OCI-M1 (cell line): ENCODE data around the gene TGFBR1.
"Not testable (repeated sequence)": the region's sequence is repeated elsewhere in the genome, so short reads cannot be mapped to it uniquely, and the experiment has no call there.

Source experiments
- DNase-seq: peaks from one replicate; lab custom pipeline; 2025; lab: John Stamatoyannopoulos, UW

Gene TGFBR1

DNA sequence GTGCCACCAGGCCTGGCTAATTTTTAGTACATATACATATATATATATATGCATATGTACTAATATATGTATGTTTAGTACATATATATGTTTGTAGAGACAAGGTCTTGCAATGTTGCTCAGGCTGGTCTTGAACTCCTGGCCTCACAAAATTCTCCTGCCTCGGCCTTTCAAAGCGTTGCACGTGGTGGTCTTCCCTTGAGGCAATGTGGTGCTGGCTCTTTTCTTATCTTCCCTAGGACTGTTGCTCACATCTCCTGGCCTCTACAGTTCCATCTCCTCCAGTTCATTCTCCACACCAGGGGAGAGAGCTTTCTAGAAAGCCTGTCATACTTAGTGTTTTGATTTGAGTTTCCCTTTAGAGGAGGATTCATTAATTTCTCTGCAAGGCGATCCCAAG is 28.9 kb upstream of the TGFBR1 start:
- peak; percentile 55 for DNase-seq

DNA sequence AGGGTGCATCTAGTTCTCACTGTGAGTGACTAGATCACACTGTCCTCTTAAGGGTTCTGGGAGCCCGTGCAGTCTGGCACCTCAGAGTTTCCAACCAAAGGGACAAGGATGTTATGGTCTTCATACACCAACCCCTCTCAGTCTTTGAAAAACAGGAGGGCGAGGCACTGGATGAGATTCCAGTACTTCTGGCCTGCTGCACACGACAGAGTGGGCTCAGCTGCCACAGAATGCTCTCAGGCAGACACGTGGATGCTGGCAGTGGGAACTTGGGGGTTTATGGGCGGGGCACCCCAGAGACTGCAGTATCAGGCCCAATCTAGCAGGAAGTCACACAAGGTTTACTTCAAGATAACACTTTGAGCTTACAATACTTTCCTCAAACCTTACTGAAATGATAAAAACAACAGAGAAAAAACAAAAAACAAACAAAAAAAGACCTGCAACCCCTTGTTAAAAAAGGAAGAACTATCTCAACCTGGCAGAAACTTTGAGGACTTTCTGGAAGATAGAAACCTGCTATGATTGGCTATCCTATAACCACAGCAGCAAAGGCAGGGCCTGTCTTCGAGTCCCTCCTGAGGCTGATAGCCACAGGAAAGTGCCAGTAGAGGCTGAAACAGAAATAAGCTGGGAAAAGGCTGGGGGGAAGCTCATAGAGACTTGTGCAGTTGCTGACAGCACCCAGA is 28.3 kb upstream of the TGFBR1 start:
- peak; percentile 87 for DNase-seq

DNA sequence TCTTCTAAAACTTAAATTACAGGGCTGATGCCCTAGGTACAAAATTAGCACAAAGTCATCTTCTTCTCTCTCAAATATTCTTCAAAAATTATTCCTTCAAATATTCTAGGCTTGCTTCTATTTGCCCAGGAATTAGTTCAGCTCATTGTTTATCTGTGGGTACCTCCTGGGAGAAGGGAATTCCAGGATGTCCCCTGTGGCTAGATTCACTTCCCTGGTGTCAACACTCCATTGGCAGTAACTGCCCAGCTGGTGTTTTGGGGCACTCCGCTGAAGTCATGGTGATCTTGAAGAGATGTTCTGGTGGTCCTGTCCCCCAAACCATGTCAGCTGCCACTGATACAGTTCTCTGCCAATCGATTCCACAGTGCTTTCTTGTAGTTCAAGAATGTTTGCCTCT is 26.2 kb upstream of the TGFBR1 start:
- DNase-seq = no peak

DNA sequence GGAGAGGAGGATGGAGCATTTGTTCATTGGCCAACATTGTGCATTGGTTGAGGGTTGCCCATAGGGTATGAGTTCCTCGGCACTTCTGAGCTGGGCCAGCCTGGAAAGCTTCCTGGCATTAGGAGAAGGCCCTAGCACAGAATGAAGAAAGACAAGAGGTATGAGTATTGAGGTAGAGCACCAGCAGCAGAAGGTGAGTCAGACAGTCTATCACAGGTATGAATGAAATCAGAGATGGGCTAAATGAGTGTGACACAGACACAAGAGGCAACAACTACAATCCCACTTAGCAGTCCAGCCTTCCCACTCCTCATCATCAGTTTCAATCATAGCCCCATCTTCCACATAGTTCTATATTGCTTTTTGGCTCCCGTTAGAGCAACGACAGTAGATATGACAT is 25.4 kb upstream of the TGFBR1 start:
- DNase-seq = no peak

DNA sequence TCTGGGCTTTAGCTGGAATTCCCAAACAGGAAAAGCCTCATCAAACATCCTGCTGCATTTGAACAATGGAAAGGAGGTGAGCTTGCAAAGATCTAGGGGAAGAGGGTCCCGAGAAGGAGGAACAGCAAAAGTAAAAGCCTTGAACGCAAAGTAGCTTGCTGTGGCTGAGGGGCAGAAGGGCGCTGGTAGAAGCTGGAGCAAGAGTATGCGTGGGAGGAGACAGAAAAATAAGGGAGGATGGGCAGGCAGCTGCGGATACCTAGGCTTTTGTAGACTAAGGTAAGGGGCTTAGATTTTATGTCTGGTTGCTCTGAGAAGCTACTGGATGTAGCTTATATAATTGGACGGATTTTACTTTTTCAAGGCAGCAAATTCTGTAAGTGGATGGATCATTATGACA is 21.9 kb upstream of the TGFBR1 start:
- no peak for DNase-seq

DNA sequence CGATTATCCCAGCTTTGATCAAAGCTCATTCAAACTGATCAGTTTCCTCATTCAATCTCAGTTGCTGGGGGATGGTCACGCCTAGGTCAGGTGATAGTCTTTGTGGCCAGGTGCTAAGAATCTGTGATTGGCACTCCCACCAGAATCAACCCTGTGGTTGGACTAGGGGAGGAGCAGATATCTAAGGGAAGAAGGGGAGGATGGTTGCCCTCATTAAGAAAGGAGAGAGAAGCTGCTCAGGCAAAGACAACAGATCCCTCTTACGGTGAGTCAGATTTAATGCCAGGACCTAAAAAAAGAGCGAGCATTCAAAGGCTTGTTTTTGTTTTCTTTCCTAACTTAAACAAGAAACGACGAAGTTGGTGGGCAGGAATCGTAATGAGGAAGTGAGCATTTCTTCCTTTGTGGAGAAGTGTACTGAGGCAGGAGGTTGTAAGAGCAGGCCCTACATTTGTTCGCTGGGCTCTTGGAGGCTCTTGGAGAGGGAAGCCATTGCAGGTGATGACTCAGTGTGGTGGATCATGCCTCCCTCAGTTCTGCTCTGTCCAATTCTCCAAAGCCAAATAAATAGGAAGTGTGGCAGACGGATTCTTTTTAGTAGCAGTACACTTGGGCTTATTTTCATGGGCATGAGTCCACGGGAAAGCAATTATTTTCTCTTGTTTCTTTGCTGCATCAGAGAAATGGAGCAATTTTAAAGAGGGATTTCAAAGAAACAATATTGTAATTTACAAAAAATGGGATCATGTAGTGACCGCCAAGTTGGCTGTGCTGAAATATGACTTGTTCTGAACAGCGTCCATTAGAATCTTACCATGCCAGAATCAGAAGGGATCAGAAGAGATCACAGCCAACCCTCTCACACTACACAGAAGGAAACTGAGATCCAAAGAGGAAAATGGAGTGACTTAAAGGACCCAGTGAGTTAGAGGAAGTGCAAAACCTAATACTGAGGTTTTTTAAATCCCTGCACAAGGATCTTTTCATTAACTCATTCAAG is 18.7 kb upstream of the TGFBR1 start:
- DNase-seq = no peak

DNA sequence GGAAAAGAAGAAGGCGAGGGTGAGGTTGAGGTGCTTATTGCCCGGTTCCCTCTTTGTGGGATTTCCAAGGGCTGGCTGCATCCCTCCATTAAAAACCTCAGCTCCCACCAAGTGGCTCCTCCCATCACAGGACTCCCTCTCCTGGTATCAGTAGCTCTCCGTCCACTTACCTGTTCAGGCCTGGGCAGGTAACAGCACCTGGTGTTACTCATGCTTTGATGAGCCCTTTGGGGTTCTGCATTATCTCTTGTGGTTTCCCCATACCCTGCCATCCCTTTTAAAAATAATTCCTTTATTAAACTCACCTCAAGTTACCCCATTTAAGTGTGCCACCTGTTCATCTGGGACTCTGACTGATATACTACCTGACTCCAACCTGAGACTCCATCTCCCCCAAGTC is 17.5 kb upstream of the TGFBR1 start:
- no peak for DNase-seq

DNA sequence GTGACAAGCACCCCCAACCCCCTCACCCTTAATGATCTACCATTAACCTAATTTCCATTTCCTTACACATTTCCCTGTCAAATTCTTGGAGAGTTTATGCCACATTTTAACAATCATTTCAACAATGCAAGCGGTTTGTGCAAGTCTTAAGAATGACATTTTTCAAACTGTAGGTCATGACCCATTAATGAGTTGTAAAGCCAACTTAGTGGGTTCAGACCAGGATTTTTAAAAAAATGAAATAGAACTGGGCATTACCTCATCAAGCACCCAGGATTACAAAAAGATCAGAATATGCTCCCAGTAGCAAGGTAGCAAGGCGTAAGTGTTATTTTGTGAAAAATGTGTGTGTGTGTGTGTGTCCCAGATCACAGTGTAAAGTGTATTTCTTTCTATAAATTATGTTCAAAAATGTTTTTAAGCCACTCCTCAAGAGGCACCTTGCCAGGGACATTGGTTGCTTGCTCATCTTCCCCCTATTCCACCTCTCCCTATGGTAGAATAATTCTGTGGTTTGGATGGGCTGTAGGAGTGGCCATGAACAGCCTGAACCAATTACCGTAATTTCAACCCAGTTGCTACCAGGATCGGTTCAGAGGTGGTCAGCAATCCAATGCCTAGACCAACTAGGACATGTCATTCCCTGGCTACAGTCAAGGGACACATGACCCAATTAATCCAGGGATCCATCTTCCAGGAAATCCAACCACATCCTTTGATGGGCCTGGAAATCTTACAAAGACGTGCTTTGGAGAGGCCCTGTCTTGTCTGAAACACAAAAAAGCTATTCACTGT is 14.4 kb upstream of the TGFBR1 start:
- no peak for DNase-seq

DNA sequence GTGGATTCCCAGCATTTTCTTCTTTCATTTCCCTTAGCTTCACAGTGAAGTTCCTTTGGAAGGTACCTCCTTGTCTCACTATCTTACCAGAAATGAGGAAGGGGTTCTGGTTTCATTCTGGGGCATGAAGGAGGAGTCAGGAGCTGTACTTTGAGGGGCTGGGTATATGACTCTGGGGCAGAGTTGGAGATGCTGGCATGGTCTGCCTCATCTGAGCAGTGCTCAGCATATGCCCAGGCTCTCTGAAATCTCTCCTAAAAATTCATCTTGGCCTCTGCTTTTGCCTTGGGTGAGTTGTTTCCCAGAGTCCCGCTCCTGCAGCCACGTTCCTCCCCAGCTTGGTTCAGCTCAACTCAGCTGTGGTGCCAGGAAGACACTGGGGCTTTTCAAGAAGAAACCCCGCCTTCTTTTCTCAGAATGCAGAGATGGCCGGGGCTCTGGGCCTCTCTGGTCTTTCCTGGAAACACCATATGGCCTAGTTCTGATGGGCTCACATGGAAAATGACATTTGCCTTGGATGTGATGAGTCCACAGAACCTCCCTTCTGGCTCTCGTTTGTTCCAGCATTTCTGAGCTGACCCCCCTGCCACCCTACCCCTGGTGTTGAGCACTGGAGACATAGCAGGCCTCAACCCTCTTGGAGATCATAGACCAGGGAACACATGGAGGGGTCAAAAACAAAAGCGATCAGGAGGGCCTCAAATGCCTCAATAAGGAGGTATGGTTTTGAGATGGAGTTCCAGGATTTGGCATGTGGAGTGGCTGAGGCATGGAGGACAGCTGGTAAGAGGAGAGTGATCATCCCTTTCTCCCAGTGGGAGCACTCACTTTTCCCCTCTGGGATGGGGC is 12.0 kb upstream of the TGFBR1 start:
- DNase-seq = peak; percentile 84

DNA sequence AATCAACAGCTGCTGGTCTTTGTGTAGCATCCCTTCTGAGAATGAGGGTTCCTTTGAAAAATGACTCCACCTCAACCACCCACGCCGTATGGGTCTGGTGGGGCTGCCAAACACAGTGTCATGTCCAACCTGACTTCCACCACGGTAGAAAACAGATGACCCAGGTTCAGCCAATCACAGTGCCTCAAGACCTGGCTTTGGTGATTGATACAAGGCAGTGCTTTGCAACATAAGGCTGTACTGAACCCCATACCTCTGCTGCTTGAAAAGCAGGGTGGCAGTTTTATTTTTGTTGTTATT is 11.5 kb upstream of the TGFBR1 start:
- DNase-seq = peak; percentile 52

DNA sequence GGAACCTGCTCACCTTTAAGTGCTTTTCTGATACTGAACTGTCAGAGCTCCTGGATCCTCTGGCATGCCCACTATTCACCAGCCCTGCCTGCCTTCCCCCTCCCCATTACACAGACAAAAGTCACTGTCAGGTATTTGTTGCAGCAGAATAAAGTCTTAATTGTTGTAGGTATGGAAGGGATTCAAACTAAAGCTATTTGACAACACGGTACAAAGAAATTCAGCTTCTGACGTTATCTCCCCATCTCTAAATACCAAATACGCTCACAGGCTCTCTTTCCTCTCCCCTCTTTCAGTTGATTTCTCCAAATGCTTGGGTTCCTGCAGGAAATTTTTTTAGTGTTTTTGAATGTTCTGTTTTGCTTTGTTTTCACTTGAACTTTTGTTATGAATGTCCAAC is 9.3 kb upstream of the TGFBR1 start:
- no peak for DNase-seq

DNA sequence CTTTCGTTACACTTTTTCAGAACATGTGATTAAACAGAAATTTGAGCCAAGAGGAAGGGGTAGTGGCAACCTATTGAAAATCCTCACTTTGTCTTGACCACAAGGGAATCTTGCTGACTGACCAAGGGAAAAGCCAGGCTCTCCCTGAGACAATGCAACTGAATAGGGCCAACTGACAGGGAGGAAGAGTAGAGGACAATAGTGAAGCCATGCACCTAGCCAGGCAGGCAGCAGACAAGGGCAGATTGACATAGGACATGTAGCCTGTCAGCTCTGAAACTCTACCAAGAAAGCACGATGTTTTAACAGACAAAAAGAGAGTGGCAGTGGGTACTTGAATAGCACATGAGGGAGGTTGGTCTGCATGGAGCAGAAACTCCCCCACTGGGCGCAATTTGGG is 8.5 kb upstream of the TGFBR1 start:
- no peak for DNase-seq

DNA sequence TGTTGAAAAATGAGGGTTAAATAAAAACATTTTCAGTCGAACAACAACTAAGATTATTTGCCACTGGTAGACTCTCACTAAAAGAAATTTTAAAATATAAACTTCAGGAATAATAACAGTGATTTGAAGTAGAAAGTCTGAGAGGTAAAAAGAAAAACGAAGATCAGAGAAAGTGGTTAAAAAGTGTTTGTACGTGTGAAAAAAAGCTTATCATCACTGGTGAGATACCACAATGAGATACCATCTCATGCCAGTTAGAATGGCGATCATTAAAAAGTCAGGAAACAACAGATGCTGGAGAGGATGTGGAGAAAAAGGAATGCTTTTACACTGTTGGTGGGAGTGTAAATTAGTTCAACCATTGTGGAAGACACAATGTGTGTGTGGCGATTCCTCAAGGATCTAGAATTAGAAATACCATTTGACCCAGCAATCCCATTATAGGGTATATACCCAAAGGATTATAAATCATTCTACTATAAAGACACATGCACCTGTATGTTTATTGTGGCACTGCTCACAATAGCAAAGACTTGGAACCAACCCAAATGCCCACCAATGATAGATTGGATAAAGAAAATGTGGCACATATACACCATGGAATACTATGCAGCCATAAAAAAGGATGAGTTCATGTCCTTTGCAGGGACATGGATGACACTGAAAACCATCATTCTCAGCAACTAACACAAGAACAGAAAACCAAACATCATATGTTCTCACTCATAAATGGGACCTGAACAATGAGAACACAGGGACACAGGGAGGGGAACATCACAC is 4.9 kb upstream of the TGFBR1 start:
- not testable (repeated sequence) for DNase-seq

DNA sequence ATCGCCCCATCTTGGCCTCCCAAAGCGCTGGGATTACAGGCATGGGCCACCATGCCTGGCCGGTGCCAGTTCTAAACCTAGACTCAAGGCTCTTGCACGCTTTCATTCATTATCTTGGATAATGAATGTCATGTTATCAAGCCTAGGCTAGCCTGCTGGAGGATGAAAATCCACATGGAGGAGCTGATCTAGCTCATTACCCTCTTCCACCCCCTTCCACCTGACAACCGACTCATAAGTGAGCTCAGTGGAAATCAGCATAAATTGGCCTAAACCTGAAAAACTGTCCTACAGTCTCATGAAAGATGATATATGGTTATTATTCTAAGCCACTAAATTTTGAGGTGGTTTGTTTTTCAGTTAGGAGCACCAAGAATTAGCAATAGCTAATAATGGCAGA is 3.6 kb upstream of the TGFBR1 start:
- DNase-seq = no peak

DNA sequence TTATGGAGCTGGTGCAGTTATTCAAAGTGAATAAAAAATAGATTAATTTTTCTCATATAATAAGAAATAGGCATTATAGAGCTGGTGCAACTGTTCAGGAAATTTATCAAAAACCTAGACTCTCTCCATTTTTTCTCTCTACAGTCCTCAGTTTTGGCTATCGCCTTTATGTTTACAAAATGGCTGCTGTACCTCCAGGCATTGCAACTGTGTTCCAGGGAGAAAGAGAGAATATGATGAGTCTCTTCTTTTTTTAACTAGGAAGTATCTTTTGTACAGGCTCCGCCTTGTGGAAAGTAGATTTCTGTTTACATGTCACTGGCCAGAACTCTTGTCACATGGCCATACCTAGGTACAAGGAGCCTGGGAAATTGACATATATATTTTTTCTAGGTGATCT is 3.1 kb upstream of the TGFBR1 start:
- no peak for DNase-seq

DNA sequence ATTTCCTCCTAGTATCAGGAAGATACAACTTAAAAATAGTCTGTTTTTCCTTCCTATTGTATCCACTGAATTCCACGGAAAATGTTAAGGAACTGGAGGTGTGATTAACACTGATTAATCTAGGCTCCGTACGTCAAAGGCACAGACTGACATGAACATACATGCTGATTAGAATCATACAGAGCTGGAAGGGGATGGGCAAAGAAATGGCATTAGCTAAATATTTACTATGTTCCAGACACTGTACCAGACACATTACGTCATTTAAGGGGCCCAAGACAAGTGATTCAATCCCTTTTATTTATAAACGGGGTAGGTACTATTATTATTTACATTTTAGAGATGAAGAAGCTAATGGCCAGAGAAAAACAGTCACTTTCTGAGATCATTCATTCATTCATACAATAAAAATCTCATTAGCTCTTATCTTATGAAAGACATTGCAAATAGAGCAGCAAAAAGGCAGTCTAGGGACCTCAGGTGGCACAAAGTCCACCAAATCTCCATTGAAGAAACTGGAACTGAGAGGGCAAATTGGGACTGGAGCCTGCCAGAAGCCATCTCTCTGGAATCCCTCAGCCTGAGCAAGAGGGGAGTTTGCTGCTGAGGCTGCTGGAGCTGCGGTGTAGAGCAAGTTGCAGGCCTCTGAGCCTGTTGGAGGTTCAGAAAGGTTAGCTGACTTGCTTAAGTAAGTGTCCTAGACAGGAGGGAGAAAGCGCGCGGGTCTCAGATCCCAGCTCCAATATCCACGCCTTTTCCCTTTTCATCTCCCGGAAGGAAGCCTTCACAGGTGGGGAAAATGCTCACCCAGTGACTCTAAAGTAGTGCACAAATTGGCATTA is 1.6 kb upstream of the TGFBR1 start:
- no peak for DNase-seq

DNA sequence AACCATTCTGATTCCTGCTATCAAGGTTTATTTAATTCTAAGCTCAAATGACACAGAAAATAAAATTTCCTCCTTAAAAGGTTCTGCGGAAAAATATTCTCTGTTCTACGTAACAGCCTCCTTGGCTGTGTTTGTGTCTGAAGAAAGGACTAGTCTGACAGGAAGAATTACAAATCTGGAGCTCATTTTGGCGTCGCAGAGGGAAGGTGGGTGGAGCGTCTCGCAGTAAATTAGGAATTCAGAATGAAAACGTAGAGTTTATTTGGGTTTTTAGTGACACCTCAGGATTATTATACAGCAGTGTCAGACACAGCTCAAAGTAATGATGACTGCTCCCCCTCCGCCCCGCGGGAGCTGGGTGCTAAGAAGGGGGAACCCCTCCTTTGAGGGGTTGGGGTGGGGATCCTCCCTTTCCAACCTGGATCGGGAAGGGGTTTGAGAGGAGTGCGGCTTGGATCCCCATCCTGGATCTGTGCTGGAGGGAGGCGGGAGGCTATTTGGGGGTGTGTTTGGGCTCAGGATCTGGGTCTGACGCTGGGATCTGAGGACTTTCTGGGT is 933 bp upstream of the TGFBR1 start:
- DNase-seq = no peak

DNA sequence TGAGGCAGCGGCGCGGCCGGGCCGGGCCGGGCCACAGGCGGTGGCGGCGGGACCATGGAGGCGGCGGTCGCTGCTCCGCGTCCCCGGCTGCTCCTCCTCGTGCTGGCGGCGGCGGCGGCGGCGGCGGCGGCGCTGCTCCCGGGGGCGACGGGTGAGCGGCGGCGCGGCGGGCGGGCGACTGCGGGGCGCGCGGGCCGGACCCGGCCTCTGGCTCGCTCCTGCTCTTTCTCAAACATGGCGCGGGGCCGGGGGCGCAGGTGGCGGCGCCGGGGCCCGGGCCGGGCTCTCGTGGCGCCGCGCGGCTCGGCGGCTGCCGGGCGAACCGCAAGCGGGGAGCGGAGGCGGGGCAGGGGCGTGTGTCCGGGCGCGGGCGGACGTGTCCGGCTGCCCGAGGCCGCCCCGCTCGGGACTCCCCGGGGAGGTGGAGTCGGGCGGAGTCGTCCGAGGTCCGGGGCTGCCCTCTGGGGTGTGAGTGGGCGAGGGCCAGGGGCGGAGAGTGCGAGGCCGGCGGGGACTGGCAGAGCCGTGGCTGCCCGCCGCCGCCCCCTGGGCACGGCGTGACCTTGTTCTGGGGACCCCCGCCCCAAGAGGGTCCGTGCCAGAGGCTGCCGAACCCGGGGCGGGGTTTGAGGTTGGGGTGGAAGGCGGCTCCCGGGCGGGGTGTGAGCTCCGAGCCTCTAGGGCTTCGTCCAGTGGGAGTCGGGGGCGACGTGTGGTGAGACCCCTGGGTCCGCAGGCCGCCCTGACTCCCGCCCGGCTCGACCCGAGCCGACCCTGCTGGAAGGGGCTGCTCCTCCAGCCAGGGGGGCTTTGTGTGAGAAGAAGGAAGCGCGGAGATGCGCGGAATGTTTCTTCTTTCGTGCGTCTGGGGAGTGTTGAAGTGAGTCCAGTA is 485 bp downstream of the TGFBR1 start:
- peak; percentile 58 for DNase-seq

DNA sequence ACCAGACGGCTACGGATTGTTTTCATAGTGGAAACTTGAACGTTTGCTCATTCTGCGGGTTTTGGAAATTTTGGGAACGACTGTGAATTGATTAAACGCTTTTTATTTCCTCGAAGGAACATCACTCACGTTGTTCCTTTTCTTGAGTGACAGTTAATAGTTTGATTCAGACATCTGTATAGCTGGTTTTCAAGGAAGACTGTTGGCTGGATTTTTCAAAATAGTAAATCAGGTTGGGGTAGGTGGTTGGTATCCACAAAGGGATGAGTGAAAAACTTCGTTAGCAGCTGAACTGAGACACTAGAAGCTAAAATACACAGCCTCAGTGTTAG is 1.1 kb downstream of the TGFBR1 start:
- DNase-seq = no peak
